ENCODE results near the gene CGREF1.
"Not testable (repeated sequence)": the region's sequence is repeated elsewhere in the genome, so short reads cannot be mapped to it uniquely, and the experiment has no call there.

The CGREF1 gene

GRCh38 chr2:27137322-27137935 is 18.5 kb upstream of the CGREF1 start:
- no peak for DNase-seq (ENCODE audit: low read depth in 2 of 2)

- no peak for DNase-seq (ENCODE audit: low read depth in 2 of 2)
Measured at GRCh38 chr2:27136751-27137150, 17.8 kb upstream of the CGREF1 start.

DNA sequence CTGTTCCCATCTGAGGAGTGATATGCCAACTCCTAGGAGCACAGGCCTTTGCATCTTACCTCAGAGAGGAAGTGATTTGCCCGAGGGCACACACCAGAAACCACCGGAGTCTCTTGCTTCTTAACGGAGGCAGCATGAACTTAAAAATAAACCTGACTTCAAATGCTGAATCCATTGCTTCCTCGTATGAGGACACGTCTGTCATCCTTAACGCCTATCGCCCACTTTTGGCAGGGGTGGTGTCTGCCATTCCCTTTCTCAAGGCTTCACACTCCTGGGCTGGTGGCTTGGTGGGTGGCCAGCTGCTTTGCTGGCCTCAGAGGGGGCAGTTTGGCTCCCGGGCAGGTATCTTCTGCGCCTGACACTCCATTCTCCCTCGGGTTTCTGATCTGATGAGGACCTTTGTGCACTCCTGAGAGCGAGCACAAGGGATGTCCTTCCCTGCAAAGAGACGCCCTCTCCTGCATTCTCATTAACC is 16.6 kb upstream of the CGREF1 start:
- no peak for DNase-seq (ENCODE audit: low read depth in 2 of 2)

- DNase-seq (ENCODE audit: low read depth in 2 of 2) = no peak
Measured at GRCh38 chr2:27134781-27135477, 16.0 kb upstream of the CGREF1 start.

- peak; percentile 95 to 96 for DNase-seq (ENCODE audit: low read depth in 2 of 2)
Measured at GRCh38 chr2:27133905-27134780, 15.2 kb upstream of the CGREF1 start, which contains the start of gene PREB. TSS of gene PREB (minus strand) at chr2:27134636. CDS start at chr2:27134421, 215 bp downstream.

- no peak for DNase-seq (ENCODE audit: low read depth in 2 of 2)
Measured at GRCh38 chr2:27133195-27133875, 14.4 kb upstream of the CGREF1 start.

DNA sequence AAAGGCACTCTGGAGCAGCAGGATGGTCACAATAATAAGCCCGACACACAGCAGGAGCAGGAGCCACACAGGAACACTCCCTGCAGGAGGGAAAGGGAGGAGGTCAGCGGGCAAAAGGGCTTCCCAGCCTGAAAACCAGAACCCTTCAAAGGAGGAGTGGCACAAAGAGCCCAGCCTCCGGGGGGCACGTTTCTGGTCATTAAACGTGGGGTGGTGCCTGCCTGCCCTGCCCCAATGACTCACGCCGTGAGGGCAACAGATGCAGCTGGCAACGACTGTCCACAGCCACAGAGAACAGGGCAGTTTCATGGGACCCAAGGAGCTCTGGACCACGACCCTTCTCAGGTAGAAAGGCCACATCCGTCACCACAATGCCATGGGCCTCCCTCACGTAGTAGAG is 12.5 kb upstream of the CGREF1 start:
- DNase-seq (ENCODE audit: low read depth in 2 of 2) = no peak

GRCh38 chr2:27130396-27130795 is 11.5 kb upstream of the CGREF1 start:
- DNase-seq (ENCODE audit: low read depth in 2 of 2) = no peak

GRCh38 chr2:27128668-27129571 is 10.0 kb upstream of the CGREF1 start:
- DNase-seq (ENCODE audit: low read depth in 2 of 2) = no peak

GRCh38 chr2:27127883-27128667 is 9.1 kb upstream of the CGREF1 start:
- no peak for DNase-seq (ENCODE audit: low read depth in 2 of 2)

- no peak for DNase-seq (ENCODE audit: low read depth in 2 of 2)
Measured at GRCh38 chr2:27126252-27126710, 7.4 kb upstream of the CGREF1 start.

GRCh38 chr2:27125104-27125503 is 6.2 kb upstream of the CGREF1 start:
- DNase-seq (ENCODE audit: low read depth in 2 of 2) = no peak

DNA sequence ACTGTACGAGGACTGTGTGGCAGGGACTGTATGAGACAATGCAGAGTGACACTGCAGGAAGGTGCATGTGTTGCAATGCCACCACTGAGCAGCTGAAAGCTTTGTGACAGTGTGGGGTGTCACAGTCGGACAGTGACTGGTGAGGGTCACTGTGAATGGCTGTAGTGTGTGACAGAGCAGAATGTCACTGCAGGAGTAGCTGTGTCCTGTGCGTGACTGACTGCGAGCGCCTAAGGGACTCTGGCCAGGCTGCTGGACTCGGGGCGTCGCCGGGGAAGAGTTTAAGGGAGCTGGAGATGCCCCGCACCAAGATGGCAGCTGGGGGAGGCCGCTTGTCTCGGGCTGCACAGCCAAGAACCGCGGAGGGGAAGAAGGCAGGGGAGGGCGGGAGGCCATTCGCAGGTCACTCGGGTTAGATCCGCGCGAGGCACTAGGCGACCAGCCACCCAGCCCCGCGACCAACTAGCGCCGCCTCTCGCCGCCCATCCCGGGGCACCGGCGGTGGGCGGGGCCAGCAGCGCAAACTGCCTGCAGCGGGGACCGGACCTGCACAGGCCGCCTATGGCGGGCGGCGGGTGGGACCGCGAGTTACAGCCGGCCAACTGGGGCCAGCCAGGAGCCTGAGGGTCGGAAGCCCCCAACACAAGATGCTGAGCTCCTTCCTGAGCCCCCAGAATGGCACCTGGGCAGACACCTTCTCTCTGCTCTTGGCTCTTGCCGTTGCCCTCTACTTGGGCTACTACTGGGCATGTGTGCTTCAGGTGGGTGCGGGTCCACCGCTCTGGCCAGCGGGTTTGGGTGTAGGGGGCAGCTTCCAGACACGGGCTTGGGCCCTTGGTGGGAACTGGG is 4.6 kb upstream of the CGREF1 start, which contains the start of gene ABHD1:
ABHD1 (plus strand) TSS at position 514 of the 849 bp plus-strand sequence; CDS start at position 648, 134 bp downstream.
- DNase-seq (ENCODE audit: low read depth in 2 of 2) = peak; percentile 30 to 41

DNA sequence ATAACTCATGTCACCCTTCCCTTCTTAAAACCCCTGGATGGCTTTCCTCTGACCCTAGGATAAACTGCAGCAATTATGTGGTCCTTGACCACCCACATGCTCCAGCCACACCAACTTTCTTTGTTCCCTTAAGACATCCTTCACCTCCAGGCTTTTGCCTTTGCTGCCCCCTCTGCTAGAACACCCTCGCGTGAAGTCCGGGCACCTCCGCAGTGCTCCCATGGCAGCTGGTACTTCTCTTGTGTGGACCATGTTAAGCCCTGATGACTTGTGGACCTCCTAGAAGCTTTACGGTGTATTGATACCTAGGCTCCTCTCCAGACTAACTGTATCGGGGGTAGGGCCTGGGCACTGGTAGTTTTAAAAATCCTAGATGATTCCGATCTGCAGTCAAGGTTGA is 3.9 kb upstream of the CGREF1 start:
- no peak for DNase-seq (ENCODE audit: low read depth in 2 of 2)

- DNase-seq (ENCODE audit: low read depth in 2 of 2) = no peak
Measured at GRCh38 chr2:27121906-27122305, 3.0 kb upstream of the CGREF1 start.

DNA sequence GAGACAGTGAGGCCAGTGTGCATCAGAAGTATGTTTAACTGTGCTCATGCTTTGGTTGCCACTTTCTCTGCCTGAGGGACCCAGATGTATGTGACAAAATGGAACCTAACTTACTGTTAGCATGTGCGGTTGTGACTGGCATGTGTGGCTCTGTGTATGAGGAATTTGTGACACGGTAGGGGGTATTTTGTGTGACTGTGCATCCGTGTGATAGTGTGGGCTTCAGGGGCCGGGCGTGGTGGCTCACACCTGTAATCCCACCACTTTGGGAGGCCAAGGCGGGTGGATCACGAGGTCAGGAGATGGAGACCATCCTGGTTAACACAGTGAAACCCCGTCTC is 372 bp upstream of the CGREF1 start:
- DNase-seq (ENCODE audit: low read depth in 2 of 2) = not testable (repeated sequence)

- DNase-seq (ENCODE audit: low read depth in 2 of 2) = no peak
Measured at GRCh38 chr2:27117995-27118524, 868 bp downstream of the CGREF1 start.

- no peak for DNase-seq (ENCODE audit: low read depth in 2 of 2)
Measured at GRCh38 chr2:27115519-27115918, 3.4 kb downstream of the CGREF1 start.

All from stimulated activated CD8-positive, alpha-beta memory T cell treated with anti-CD3 and anti-CD28 coated beads, Interleukin-7, amount 100 ng/mL, for 1 hour (primary cell).